IPS DF 6.9 (cell line): ENCODE data around the gene KCNG1.

Experiments used
- DNase-seq: peaks from one replicate; pipeline ENCODE4 v3.0.0-alpha.2; 2013; ENCODE audit warnings: low read depth, low spot score
- H3K27ac ChIP-seq: one replicate; pipeline ENCODE4 v1.5.1; 2013; ENCODE audit warnings: low read length, control low read depth
- H3K27me3 ChIP-seq: 2 replicates; pipeline ENCODE4 v1.6.1; 2013; ENCODE audit warnings: mild to moderate bottlenecking, low read length; ENCODE audit not compliant: control insufficient read depth, insufficient read depth
- H3K36me3 ChIP-seq: 2 replicates; pipeline ENCODE4 v1.6.1; 2013; ENCODE audit warnings: low read length; ENCODE audit not compliant: control insufficient read depth, insufficient read depth
- H3K4me1 ChIP-seq: 2 replicates; pipeline ENCODE4 v1.6.1; 2013; ENCODE audit warnings: low read length; ENCODE audit not compliant: control insufficient read depth, insufficient read depth
- H3K4me3 ChIP-seq: 2 replicates; pipeline ENCODE4 v1.5.1; 2013; ENCODE audit warnings: mild to moderate bottlenecking, low read length
- H3K9me3 ChIP-seq: 2 replicates; pipeline ENCODE4 v1.6.1; 2013; ENCODE audit warnings: low read length, inconsistent platforms; ENCODE audit not compliant: control insufficient read depth, insufficient read depth
- WGBS: extraction: QIAGEN DNeasy Blood & Tissue Kit; methylation state at CpG from one replicate; pipeline ENCODE4 v1.1.7; 2013; ENCODE audit warnings: mixed read lengths, missing lambda C conversion rate; ENCODE audit not compliant: insufficient read length, insufficient coverage; 5-methylcytosine and 5-hydroxymethylcytosine counted together

Gene KCNG1

DNA sequence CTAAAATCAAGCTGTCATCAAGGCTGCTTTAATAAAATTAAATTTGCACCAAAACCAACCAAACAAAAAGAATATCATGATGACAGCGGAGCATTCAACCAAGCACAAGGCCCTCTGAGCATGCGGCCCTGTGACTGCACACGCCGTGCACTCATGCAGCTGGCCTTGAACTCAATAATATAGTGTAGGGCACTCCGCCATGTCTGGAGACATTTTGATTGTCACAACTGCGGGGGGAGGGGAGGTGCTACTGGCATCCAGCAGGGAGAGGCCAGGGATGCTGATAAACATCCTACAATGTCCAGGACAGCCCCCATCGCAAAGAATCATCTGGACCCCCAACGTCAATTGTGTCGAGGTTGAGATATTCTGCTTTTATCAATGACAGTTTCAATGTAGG lies 54.6 kb downstream of the KCNG1 start:
- no peaks in the 10 kb centered on the region for H3K36me3 ChIP-seq
- H3K9me3 ChIP-seq = no peaks in the 10 kb centered on the region
- no peak for DNase-seq
- no peak overlapping the region for H3K27ac ChIP-seq
- no peaks in the 10 kb centered on the region; the same call in 1 of the 2 replicates for H3K27me3 ChIP-seq
- H3K4me1 ChIP-seq = no peaks in the 10 kb centered on the region
- WGBS = no CpG with 5 or more reads among the region's 9 CpGs
- no peak overlapping the region for H3K4me3 ChIP-seq

DNA sequence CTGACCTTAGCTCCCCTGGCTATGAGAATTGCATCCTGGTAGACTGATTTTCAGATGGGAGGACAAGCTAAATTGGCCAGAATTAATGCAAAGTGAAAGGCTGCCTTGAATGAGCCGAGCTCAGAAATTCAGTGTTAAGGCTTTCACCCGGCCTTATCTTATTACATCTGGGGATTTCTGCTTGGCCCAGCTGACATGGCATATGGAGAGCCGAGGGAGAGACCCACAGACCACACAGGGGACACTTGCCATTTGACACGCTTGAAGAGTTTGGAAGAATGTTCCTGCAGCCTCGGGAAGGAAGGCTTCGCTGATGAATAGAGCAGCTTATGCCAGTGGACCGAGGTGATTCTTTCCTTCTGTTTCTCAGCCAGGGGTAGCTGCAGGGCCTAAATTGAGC lies 55.3 kb downstream of the KCNG1 start:
- Histone ChIP-seq H3K36me3 (no peaks in the 10 kb centered on the region), H3K4me1 (no peaks in the 10 kb centered on the region), H3K27me3 (no peaks in the 10 kb centered on the region; the same call in 1 of the 2 replicates), H3K4me3 (no peak overlapping the region), H3K27ac (no peak overlapping the region), H3K9me3 (no peaks in the 10 kb centered on the region)
- no CpG with 5 or more reads among the region's 7 CpGs for WGBS
- no peak for DNase-seq

DNA sequence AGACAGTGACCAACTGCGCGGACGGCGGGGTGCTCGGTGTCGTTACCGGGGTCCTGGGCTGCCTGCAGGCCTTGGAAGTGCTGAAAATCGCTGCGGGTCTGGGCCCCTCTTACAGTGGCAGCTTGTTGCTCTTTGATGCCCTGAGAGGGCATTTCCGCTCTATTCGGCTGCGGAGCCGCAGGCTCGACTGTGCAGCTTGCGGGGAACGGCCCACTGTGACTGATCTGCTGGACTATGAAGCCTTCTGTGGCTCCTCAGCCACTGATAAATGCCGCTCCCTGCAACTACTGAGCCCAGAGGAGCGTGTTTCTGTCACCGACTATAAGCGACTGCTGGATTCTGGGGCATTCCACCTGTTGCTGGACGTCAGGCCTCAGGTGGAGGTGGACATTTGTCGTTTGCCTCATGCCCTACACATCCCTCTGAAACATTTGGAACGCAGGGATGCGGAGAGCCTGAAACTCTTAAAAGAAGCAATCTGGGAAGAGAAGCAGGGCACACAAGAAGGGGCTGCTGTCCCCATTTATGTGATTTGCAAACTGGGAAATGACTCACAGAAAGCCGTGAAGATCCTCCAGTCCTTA lies 63.3 kb downstream of the KCNG1 start:
- Histone ChIP-seq H3K36me3 (no peaks in the 10 kb centered on the region), H3K27me3 (no peaks in the 10 kb centered on the region), H3K27ac (no peak overlapping the region), H3K4me3 (peak overlapping the region; percentile 99; the same call in 1 of the 2 replicates), H3K4me1 (no peaks in the 10 kb centered on the region), H3K9me3 (no peaks in the 10 kb centered on the region)
- no CpG with 5 or more reads among the region's 25 CpGs for WGBS
- no peak for DNase-seq

DNA sequence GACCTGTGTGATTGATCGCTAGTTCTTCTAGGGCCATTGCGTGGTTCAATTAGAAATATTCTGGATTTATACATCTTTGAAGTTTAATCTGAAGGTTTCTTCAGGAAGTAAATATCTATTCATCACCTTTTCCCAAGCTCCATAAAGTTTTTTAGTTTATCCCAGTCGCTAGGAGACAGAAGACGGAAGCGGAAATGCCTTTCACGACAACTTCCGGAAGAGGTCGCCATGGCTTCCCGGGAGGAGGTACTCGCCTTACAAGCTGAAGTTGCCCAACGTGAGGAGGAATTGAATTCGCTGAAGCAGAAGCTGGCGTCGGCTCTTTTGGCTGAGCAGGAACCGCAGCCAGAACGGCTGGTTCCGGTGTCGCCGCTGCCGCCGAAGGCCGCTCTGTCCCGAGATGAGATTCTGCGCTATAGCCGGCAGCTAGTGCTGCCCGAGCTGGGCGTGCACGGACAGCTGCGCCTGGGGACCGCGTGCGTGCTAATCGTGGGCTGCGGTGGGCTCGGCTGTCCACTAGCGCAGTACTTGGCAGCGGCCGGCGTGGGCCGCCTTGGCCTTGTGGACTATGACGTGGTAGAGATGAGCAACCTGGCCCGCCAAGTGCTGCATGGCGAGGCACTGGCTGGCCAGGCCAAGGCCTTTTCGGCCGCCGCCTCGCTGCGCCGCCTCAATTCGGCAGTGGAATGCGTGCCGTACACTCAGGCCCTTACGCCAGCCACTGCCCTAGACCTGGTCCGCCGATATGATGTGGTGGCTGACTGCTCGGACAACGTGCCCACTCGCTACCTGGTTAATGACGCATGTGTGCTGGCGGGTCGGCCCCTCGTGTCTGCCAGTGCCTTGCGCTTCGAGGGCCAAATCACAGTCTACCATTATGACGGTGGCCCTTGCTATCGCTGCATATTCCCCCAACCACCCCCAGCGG lies 64.0 kb downstream of the KCNG1 start, which contains the start of gene MOCS3:
TSS of gene MOCS3 (plus strand) at position 204 of the 928 bp plus-strand sequence. CDS start at position 229, 25 bp downstream.
- peak within 1 kb of the TSS; percentile 99 for H3K4me3 ChIP-seq
- no peaks in the 10 kb centered on the region for H3K27me3 ChIP-seq
- H3K4me1 ChIP-seq = no peaks in the 10 kb centered on the region
- peak; percentile 54 for DNase-seq
- no CpG with 5 or more reads among the region's 67 CpGs for WGBS
- H3K36me3 ChIP-seq = no peaks in the 10 kb centered on the region
- no peaks in the 10 kb centered on the region for H3K9me3 ChIP-seq
- no peak within 1 kb of the TSS for H3K27ac ChIP-seq

DNA sequence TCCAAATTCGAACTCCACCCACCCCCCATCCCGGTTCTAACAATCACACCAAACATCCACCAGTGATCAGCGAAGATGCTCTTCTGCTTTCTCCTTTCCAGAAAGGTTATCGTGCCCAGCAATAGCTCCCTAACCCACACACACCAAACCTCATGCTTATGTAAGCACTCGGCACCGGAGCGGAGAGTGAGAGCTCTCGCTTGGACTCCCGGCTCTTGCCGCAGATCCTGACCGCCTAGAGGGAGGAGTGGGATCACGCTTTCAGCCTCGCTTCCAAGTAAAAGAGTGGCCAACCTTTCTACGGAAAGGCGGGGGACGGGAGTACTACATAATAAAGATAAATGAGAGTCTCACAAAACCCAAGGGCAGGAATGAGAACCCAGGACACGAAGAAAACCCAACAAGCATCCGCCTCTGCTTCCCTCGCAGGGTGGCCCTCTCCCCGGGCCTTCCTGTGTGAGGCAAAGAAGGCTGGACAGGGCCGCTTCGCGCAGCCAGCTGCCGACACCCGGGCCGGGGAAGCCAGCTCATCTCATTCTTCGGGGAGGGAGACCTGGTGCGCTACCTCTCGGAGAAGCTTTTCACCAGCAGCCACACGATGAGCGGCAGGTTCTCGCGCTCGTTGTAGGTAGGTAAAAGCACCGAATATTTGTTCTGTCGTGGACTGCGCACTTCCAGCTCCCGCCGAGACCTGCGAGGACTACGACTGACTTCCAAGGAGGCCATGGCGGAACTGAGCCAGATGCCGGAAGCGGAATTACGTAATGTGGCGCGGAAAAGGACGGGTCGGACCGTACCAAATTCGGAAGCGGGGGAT lies 64.9 kb downstream of the KCNG1 start, which contains the start of gene DPM1:
TSS of gene DPM1 (minus strand) at position 735 of the 817 bp plus-strand sequence. CDS start at position 726, 9 bp downstream.
- DNase-seq = peak; percentile 60
- H3K27ac ChIP-seq = no peak within 1 kb of the TSS
- no peaks in the 10 kb centered on the region for H3K9me3 ChIP-seq
- H3K4me3 ChIP-seq = peak within 1 kb of the TSS; percentile 99
- WGBS = no CpG with 5 or more reads among the region's 52 CpGs
- H3K4me1 ChIP-seq = no peaks in the 10 kb centered on the region
- no peaks in the 10 kb centered on the region for H3K27me3 ChIP-seq
- no peaks in the 10 kb centered on the region for H3K36me3 ChIP-seq

DNA sequence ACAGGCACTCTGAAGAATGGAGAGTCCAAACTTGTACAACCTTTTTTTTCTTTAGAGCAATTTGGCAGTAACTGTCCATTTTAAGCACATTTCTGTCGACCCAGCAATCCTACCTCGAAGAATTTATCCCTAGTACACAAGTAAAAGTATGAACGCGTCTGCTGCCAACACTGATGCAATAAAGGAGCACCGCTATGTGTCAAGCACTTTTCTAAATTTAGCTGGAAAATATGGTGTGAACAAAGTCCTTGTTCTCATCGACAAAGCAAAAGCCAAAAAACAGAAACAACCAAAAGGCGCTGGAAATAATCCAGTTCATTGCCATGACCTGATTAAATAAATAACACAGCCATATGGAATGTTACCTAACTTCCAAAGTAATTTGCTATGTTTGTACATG lies 65.6 kb downstream of the KCNG1 start:
- no peak for DNase-seq
- Histone ChIP-seq H3K36me3 (no peaks in the 10 kb centered on the region), H3K4me1 (no peaks in the 10 kb centered on the region), H3K27me3 (no peaks in the 10 kb centered on the region), H3K9me3 (no peaks in the 10 kb centered on the region), H3K27ac (no peak overlapping the region), H3K4me3 (peak overlapping the region; percentile 99; the same call in 1 of the 2 replicates)
- no CpG with 5 or more reads among the region's 7 CpGs for WGBS

DNA sequence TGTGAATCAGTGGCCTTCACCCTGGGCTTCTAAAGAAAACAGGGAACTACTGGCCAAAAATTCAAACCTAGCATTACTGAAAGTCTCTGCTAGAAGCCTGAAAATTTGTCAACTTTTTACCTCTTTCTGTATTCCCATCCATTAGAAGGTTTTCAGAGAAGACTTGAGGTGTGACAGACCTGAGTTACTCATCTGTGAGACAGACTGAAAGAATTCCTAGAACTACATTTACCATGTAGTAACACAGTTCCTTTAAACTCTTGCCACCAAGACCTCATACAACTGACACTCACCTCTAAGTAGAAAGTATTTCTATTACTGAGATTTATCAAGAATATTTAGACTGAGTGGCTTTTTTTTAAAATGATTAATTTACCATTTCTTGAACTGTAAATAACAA lies 69.1 kb downstream of the KCNG1 start:
- Histone ChIP-seq H3K9me3 (no peaks in the 10 kb centered on the region), H3K27me3 (no peaks in the 10 kb centered on the region), H3K27ac (no peak overlapping the region), H3K4me1 (no peaks in the 10 kb centered on the region), H3K4me3 (no peak overlapping the region), H3K36me3 (peaks cover 5% of the 10 kb centered on the region; the same call in 1 of the 2 replicates)
- DNase-seq = no peak
